ENCODE data around the gene CD247.

Gene CD247

DNA sequence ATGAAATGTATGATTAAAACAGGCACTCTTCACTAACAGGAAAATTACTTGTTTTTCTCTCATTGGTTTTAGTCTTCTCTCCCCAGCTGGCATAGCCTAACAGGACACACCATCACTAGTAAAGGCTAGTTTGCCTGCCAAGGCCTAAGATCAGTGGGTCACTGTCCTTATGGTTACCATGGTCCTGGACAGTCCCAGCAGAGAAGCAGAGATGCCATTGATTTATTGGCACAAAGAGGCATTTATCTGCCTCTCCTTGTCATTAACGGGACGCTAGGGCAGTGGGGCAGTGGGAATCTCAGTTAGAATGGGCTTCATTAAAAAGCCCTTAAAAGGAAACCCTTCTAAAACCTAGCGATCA is 13.9 kb downstream of the CD247 start:
- no peak for TF ChIP-seq CTCF (IDR thresholded peaks at IDR 0.05; ENCODE audit: extremely low read depth, insufficient read depth, missing control alignments)
- in situ Hi-C loops (cut with MboI; ENCODE audit: low pct_unique_long_range_greater_than_20kb, low sequenced_read_pairs, unreplicated experiment): no loop called here
- no peak for DNase-seq (ENCODE audit: low spot score)

- no peak for TF ChIP-seq CTCF (IDR thresholded peaks at IDR 0.05; ENCODE audit: extremely low read depth, insufficient read depth, missing control alignments)
- no peak for DNase-seq (ENCODE audit: low spot score)
- in situ Hi-C loops (cut with MboI; ENCODE audit: low pct_unique_long_range_greater_than_20kb, low sequenced_read_pairs, unreplicated experiment): no loop called here
Measured at GRCh38 chr1:167503626-167504466, 14.5 kb downstream of the CD247 start.

GRCh38 chr1:167502719-167503462 is 15.4 kb downstream of the CD247 start:
- in situ Hi-C loops (cut with MboI; ENCODE audit: low pct_unique_long_range_greater_than_20kb, low sequenced_read_pairs, unreplicated experiment): no loop called here
- TF ChIP-seq CTCF (IDR thresholded peaks at IDR 0.05; ENCODE audit: extremely low read depth, insufficient read depth, missing control alignments): no peak
- DNase-seq (ENCODE audit: low spot score): no peak

GRCh38 chr1:167502192-167502551 is 16.2 kb downstream of the CD247 start:
- DNase-seq (ENCODE audit: low spot score): no peak
- in situ Hi-C loops (cut with MboI; ENCODE audit: low pct_unique_long_range_greater_than_20kb, low sequenced_read_pairs, unreplicated experiment): no loop called here
- TF ChIP-seq CTCF (IDR thresholded peaks at IDR 0.05; ENCODE audit: extremely low read depth, insufficient read depth, missing control alignments): no peak

GRCh38 chr1:167501515-167502191 is 16.7 kb downstream of the CD247 start:
- in situ Hi-C loops (cut with MboI; ENCODE audit: low pct_unique_long_range_greater_than_20kb, low sequenced_read_pairs, unreplicated experiment): no loop called here
- DNase-seq (ENCODE audit: low spot score): no peak
- no peak for TF ChIP-seq CTCF (IDR thresholded peaks at IDR 0.05; ENCODE audit: extremely low read depth, insufficient read depth, missing control alignments)

DNA sequence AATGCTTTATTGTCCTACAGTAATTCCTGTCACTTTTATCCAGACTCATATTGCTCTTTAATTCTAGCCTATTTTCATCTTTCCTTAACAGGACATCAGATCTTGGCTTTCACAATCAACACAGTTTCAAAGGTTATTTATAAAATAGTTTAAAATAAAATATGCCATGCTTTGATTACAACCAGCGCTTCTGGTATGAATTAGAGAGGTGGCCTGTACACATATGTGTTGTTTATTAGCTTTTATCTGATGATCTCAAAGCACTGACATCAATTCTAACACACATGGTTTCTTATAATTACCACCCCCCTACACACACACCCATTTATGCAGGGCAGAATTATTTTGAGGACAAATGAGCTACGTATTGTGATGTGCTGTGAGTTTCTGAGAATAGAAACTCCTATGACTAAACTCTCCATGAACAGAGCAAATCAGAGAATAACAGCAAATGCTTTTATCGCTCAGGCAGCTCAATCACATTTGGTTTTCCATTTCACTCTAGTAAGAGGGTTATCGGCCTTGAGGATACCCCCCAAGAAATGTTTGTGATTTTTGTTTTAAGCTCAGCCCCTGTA is 18.0 kb downstream of the CD247 start:
- TF ChIP-seq CTCF (IDR thresholded peaks at IDR 0.05; ENCODE audit: extremely low read depth, insufficient read depth, missing control alignments): no peak
- DNase-seq (ENCODE audit: low spot score): peak; percentile 52
- in situ Hi-C loops (cut with MboI; ENCODE audit: low pct_unique_long_range_greater_than_20kb, low sequenced_read_pairs, unreplicated experiment): no loop called here
